ENCODE data around the gene TMBIM1.

Gene TMBIM1

GRCh38 chr2:218253232-218253625 is 39.1 kb downstream of the TMBIM1 start:
- DNase-seq = no peak

GRCh38 chr2:218252509-218253231 is 39.6 kb downstream of the TMBIM1 start:
- DNase-seq = no peak

- DNase-seq = no peak
Measured at GRCh38 chr2:218249691-218250090, 42.6 kb downstream of the TMBIM1 start.

DNA sequence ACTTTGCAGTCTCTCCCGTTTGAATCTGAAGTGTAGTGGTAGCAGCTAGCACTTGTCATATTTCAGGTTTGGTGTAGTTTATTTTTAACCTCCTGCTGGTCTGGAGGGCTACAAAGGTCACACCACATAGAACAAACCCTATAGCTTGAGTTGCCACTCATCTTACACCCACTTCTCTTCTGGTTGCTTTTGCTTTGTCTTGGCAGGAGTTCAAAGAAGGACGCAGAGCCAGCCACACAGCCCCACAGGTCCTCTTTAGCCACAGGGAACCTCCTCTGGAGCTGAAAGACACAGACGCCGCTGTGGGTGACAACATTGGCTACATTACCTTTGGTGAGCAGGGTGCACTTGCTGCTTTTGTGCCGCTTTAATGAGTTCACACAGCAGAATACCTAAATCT is 47.1 kb downstream of the TMBIM1 start:
- DNase-seq = no peak

DNA sequence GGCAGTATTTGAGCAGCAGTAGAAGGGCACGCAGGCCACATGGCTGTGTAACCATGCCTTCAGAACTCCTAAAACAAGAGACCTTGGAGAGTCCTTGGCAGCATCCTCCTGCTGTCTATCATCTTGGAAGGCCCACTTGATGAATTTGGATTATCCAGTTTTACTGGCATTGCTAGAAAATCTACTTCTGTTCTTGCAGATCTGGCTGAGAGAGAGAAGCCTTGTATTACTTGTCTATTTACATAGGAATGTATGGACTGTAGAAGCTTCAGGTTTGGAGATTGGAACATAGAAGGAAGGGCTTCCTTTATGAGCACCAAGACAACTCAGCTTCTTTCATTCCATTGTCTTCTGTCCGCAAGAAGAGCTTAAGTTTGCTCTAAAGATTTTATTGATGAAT is 47.6 kb downstream of the TMBIM1 start:
- DNase-seq = no peak

DNA sequence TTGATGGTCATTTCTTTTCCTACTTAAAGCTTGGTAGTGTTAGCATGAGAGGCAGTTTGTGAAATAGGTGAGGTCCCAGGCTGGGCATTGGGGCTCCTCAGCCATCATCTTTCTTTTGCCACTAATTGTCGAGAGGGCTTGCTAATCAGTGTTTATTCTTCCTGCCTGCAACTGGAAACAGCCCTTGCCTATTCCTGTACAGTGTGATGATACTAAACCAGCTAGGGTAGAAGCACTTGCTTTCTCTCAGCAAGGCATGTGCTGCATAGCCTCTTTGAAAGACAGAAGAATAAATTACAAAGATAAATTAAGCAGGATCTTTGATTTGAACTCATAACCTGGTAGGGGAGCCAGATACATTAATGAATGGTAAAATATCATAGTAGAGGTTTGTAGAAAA is 48.1 kb downstream of the TMBIM1 start:
- DNase-seq = no peak

GRCh38 chr2:218238887-218239286 is 53.4 kb downstream of the TMBIM1 start:
- no peak for DNase-seq

DNA sequence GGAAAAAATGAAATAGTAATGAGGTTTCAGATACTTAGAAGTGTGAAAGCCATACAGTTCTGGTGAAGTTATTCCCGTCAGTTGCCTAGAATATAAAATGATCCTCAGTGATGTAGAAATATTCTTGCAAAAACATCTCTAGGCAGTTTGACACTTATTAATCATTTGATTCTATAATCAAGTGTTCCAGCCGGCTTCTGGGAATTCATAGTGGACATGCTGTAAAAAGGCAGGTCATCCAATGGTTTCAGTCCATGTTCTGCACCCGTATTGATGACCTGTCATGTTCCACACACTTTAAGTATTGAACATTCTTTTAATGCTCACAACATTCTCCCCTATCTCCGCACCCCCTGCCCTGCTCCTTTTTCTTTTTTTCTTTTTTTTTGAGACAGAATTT is 55.5 kb downstream of the TMBIM1 start:
- no peak for DNase-seq

- no peak for DNase-seq
Measured at GRCh38 chr2:218235017-218235416, 57.3 kb downstream of the TMBIM1 start.

DNA sequence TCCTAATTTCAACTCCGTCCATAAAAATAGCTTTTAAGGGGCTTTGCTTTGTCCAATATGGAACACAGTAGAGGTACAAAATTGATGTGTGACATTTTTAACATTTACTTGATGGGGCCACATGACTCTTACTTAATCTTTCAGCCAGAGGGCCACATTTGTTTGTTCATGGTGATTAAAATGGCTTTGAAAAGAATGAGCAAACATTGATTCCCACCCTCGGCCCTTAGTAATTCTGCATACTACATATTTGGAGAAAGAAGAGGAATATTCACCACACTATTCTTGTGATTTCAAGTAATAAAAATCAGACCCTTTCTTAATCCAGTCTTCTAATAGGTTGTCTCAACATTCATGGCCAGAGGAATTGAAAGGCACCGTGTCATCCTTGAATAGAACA is 57.8 kb downstream of the TMBIM1 start:
- no peak for DNase-seq

DNA sequence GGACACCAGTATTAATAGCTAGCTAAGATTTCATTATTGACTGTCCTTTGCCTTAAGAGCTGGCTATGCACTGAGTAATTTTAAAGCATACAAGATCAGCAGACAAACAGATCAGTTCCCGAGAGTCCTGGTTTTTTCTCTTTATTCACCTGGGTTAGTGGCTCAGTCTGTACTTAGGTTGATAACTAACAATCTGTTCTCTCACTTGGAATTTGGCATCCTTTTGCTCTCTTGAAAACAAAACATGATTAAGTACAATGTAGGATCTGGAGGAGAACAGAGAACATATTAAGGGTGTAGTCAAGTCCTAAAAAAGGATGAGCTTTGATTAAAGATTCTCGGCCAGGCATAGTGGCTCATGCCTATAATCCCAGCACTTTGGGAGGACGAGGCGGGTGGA is 58.8 kb downstream of the TMBIM1 start:
- no peak for DNase-seq

GRCh38 chr2:218230882-218231281 is 61.4 kb downstream of the TMBIM1 start:
- DNase-seq = no peak

DNA sequence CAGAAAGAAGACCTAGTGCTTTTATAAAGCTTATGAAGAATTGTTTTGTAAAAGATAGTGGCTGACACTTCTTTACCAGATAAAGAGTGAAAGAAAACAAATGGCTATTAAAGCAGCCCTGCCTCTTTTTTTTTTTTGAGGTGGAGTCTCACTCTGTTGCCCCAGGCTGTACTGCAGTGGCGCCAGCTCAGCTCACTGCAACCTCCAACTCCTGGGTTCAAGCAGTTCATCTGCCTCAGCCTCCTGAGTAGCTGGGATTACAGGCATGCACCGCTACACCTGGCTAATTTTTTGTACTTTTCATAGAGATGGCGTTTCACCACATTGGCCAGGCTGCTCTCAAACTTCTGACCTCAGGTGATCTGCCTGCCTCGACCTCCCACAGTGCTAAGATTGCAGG is 62.5 kb downstream of the TMBIM1 start:
- no peak for DNase-seq

- DNase-seq = no peak
Measured at GRCh38 chr2:218229239-218229638, 63.1 kb downstream of the TMBIM1 start.

- no peak for DNase-seq
Measured at GRCh38 chr2:218228366-218229090, 63.8 kb downstream of the TMBIM1 start.

- DNase-seq = no peak
Measured at GRCh38 chr2:218226903-218227302, 65.4 kb downstream of the TMBIM1 start.

Data from NCI-H1105 (cell line).